Measurements from ENCODE around the gene ACTN4.

GRCh38 chr19:38616265-38616664, 31.2 kb upstream of the ACTN4 start:
- TF ChIP-seq CTCF (IDR thresholded peaks at IDR 0.05) (no peak), POLR2A (IDR thresholded peaks at IDR 0.05) (no peak)
